Fibroblast of skin of left biceps (primary cell): ENCODE measurements around the gene TCOF1.

Experiments used
- DNase-seq, 2 experiments: peaks; one replicate each; pipeline ENCODE4 v3.0.0-alpha.2; 2013; ENCODE audit warnings: low read depth in 2 of 2

TCOF1 gene, protein sequence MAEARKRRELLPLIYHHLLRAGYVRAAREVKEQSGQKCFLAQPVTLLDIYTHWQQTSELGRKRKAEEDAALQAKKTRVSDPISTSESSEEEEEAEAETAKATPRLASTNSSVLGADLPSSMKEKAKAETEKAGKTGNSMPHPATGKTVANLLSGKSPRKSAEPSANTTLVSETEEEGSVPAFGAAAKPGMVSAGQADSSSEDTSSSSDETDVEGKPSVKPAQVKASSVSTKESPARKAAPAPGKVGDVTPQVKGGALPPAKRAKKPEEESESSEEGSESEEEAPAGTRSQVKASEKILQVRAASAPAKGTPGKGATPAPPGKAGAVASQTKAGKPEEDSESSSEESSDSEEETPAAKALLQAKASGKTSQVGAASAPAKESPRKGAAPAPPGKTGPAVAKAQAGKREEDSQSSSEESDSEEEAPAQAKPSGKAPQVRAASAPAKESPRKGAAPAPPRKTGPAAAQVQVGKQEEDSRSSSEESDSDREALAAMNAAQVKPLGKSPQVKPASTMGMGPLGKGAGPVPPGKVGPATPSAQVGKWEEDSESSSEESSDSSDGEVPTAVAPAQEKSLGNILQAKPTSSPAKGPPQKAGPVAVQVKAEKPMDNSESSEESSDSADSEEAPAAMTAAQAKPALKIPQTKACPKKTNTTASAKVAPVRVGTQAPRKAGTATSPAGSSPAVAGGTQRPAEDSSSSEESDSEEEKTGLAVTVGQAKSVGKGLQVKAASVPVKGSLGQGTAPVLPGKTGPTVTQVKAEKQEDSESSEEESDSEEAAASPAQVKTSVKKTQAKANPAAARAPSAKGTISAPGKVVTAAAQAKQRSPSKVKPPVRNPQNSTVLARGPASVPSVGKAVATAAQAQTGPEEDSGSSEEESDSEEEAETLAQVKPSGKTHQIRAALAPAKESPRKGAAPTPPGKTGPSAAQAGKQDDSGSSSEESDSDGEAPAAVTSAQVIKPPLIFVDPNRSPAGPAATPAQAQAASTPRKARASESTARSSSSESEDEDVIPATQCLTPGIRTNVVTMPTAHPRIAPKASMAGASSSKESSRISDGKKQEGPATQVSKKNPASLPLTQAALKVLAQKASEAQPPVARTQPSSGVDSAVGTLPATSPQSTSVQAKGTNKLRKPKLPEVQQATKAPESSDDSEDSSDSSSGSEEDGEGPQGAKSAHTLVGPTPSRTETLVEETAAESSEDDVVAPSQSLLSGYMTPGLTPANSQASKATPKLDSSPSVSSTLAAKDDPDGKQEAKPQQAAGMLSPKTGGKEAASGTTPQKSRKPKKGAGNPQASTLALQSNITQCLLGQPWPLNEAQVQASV (N-terminal part only)

DNA sequence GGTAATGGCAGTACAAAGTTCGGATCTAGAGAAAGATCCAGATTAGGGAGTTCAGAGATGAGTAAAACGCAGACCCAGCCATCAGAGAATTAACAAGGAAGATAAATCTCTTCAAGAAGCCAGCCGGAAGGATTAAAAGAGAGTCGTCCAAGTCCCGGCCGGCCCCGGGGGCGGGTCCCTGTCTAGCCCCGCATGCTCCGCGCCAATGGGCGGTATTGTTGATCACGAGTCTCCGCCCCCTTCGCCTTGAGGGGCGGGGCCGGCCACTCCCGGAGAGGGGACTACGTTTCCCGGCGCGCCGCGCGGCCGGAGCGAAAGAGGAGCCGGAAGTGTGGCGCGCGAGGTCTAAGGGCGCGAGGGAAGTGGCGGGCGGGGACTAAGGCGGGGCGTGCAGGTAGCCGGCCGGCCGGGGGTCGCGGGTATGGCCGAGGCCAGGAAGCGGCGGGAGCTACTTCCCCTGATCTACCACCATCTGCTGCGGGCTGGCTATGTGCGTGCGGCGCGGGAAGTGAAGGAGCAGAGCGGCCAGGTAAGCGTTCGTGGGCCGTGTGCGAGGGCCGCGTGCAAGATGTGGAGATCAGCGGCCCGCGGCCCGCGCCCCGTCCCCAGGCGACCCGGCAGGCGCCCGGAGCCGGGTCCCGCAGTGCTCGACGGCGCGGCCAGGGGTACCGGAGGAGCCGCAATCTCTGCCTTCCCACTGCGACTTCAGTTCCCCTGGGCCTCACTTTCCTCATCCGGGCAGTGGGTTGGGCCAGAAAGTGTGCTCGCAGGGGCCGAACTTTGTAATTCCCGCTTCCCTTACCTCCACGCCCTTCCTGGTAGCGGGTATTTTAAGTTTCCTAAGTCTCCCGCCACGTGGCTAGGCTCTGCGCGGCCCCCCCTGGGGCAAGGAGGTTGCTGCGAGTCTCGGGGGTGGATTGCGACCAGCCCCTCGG lies at the start of gene TCOF1:
TCOF1 (plus strand) TSS at position 372 of the 935 bp plus-strand sequence; CDS start at position 422, 50 bp downstream.
- peak; percentile 80 to 86 for DNase-seq

DNA sequence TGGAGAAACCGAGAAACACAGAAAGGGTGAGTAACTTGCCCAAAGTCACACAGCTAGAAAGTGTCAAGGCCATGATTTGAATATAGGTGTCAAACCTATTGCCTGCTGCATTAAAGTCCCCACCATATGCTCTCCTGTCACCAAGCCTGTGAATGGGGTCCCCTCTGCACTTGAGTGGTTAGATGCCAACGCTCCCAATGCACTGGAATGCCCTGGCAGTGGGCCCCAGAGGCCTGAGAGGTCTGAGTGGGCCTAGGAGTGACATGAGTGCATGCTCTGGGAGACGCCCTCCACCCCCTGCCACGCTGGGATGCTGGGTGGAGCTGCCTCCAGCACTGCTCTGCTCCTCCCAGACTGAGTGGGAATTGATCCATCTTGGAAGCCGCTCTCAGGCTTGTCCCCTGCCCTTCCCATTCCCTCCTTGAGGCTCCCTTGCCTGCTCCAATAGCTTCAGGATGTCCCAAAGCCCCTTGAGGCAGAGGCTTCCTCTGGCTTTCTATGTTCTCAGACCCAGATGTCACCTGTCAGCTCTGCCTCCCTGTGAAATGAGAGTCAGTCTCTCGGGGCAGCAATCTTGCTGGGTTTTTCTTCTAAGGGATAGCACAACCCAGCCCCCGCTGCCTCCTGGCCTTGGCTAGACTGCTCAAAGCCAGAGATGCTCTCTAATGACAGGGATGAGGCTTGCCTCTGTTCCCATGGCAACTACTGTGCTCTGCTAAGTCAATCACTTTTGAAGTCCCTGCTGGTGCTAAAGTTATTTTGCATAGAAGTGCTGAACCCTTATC lies 48.2 kb upstream of the TCOF1 start:
- no peak for DNase-seq

DNA sequence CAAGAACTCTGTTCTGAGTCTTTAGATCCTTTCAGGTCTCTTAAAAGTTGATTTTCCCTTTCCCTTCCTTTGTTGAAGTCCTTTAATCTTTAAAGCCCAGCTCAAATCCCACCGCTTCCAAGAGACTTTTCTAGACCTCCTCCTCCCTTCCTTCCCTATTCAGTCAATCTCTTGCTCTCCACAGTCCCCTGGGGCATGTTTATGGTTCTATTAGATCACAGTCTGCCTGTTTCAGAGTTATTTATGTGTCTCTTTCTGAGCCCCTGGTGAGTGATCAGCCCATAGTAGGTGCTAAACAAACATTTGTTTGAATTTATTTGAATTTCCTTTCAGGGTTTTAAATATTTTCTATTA lies 47.6 kb upstream of the TCOF1 start:
- DNase-seq = no peak

DNA sequence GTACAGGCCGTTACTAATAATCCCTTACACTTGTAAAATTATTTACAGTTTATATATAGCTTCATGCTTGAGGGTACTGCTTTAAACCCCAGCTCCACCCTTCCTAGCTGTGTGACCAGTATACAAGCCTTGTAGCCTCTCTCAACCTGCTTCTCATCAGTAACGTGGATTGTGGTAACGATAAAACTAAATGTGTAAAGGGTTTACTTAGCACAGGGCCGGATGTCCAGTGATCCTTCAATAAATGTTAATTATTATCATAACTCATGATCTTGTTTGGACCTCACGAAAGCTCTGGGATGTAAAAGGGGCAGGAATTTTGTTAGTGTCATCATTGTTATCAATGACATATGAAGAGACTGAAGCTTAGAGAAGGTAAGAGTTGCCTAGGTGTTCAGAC lies 47.3 kb upstream of the TCOF1 start:
- DNase-seq = no peak

DNA sequence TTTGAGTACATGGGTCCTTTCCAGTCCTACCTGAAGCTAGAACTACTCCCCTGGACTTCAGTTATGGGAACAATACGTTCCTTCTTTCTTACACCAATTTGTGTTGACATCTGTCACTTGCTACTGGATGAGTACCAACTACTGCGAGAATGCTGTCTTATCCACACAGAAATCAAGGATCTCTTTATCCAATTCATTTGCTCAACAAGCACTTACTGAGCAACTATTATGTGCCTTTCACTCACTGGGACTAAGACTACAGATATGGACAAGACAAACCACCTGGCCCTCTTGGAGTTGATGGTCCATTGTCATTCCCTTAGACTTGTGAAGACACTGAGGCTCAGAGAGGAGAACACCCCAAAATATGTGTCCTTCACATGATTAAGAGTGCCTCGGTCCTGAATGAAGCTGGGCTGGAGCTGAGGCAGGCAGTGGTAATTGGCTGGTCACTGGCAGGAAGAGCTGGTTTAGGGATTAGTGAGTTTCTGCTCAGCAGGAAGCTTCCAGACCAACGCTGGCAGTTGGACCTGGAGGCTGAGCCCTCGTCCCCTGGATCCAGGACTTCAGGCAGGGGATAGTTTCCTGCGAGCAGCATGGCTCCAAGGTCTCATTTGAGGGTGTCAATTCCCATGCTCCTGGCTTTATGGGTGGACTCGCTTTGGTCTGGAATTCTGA lies 46.3 kb upstream of the TCOF1 start:
- no peak for DNase-seq

DNA sequence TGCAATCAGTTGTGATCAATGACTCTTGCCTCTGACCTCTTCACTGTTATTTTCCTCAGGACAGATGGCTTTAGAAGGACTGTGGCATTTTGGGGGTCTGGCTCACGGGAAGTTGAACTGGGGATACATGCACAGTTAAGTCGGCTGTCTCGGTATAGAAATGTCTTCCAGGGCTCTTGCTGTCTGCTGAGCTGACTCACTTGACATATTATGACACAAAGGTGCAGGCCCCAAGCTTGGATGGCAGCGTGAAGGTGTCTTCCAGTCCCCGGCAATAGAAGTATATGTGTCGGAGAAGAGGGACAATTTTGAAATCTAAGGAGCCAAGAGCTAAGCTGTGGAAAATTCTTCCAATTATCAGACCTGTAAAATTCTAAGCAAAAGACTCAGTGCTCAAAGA lies 45.0 kb upstream of the TCOF1 start:
- no peak for DNase-seq

DNA sequence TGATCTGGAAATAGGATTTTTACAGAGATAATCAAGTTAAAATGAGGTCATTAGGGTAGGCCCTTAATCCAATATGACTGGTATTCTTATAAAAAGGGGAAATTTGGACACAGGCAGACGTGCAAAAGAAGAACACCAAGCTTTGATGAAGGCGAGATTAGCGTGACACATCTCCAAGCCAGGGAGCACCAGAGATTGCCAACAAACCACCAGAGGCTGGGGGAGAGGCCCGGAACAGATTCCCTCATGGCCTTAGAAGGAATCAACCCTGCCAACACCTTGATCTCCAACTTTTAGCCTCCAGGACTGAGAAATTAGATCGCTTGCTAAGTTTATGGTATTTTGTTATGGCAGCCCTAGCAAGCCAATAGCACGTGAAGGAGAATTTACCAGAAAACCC lies 44.0 kb upstream of the TCOF1 start:
- DNase-seq = no peak

DNA sequence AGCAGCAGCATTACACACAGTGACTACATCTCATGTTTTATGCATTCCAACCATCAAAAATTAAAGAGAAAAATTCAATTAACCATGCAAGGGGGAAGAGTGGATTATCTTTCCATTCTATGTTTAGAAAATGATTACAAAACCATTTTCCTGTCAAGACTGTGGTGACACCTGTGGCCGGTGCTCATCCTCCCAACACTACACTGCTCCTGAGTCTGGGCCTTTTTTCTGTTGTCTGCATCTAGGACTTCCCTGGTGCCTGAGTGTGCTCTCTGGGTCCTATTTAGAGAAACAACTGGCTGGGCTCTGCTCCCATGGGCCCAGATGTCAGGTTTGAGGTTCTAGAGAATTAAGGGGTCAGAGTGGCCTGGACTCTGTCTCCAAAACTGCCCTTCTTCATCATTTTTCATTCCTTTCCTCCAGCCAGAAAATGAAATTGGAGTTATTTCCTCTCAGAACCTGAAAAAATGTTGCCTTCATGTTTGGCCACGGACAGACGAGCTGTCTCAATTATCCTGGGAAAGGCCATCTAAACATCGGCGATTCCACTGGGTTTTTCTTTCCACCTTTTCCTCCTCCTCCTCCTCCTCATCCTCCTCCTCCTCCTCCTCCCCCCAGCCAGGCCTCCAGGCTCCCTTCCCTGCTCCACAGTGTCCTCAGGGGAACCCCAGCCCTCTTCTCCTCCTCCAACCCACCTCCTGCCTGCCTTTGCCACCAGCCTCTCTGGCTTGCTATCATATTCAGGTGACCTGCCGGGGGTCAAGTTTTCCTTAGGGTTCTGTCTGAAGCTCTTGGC lies 43.4 kb upstream of the TCOF1 start:
- DNase-seq = no peak

DNA sequence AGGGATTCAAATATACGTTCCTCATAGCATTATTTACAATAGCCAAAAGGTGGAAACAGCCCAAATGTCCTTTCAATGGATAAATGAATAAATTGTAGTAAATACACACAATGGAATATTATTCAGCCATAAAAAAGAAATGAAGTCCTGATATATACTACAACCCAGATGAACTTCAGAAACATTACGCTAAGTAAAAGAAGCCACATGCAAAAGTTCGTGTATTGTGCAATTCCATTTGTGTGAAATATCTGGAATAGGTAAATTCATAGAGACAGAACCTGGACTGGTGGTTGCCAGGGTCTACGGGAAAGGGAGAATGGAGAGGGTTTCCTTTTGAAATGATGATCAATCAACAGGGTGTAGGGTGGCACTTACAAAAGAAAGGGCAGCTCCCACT lies 42.3 kb upstream of the TCOF1 start:
- no peak for DNase-seq

DNA sequence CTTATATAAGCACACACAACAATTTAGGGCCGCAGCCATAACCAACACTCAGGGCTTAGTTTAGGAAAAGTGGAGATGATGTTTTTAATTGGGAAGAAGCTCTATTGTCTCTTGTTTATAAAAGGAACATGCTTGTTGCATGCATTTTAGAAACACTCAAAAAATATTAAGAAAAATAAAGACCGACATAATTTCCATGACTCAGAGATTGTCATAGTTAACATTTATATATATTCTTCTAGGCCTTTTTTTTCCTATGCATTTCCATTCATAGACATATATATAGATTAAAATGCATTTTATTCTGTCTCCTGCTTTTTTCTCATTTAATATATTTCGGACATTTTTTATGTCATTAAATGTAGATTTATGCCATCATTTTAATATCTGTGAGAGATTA lies 41.2 kb upstream of the TCOF1 start:
- no peak for DNase-seq

DNA sequence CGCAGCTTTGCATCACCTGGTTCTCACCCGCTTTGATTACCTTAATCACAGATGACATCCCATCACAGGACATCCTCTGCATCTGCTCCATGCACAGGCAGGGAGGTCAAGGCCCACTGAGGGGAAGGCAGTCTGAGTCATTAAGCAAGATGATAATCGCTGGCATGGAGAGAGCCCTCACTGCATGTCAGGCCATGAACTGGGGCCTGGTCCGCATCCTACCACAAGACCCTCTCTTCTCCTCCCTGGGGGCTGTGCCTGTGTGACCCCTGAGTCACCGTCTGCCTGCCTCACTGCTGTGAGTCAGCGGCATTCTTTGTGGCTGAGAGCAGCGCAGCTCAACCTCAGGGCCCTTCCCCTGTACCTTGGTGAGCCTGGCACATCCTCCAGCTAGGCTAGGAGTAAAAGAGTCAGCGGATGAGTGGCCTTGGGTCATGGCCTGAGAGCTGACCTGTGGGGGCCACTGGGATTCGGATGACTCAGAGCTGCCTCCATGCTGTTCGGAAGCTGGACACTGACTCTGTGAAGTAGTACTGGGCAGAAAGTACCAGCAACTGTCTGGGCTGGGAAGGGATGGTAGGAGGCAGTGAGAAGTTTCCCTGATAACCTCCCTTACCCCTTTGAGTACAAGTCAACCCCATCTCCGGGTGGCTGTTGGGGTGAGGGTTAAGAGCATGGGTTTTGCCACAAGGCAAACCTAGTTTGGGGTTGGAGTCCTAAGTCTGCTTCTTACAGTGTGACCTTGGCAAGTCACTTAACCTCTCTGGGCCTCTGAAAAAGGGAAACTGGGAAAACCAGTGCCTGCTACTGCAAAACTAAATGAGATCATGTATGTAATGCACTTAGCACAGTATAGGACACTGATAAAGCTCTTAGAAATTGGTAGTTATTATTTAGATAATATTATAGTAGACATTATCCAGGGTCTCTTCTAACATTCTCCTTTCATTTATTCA lies 40.2 kb upstream of the TCOF1 start:
- DNase-seq = peak; percentile 54 to 62

DNA sequence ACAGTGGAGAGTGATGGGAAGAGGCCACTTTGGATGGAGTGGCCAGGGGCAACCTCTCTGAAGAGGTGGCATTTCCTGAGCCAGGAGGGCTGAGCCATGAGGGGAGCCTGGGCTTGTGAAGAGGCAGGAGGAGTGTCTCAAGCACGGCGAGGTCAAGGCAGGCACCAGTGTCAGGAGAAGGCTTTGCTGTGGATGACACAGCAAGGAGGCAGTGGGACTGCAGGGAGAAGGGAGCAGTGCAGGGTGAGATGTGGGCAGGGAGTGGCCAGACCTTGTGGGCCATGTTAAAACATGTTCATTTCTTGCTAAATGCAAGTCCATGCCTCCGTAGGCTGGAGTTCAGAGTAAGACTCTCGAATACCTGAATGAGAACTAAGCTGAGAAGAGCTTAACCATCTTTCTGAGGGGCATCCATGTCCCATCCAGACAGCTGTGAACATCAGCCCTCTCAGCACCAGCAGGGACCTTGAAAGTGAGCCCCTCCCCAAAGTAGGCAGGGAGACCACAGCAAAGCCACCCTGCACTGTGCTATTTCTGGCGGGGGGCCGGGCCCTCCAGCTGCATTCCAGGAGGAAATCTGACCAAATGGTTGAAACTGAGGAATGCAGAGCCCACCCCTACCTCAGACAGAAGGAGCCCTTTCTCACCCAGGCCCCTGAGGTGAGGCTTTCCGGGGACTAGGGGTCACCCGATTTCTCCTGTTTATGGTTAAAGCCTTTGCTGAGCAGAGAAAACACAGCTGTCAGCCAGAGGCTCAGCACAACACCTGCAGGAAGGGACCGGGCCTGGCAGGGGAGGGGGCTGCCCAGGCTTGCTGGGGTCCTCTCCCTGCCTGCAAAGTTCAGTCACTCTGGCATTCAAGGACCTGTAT lies 38.6 kb upstream of the TCOF1 start:
- DNase-seq = no peak

DNA sequence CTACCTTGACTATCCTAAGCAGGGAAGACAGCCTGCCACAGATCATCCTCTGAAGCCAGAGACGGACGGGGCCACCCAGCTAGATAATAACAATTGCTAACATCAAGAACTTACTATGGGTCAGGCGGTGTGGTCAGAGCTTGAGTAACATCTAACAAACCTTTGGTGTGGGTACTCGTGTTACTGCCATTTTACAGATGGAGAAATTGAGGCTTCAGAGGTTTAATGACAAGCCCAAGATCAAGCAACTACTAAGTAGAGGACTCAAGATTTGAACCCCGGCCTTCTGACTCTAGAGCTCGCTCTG lies 38.1 kb upstream of the TCOF1 start:
- DNase-seq = no peak

DNA sequence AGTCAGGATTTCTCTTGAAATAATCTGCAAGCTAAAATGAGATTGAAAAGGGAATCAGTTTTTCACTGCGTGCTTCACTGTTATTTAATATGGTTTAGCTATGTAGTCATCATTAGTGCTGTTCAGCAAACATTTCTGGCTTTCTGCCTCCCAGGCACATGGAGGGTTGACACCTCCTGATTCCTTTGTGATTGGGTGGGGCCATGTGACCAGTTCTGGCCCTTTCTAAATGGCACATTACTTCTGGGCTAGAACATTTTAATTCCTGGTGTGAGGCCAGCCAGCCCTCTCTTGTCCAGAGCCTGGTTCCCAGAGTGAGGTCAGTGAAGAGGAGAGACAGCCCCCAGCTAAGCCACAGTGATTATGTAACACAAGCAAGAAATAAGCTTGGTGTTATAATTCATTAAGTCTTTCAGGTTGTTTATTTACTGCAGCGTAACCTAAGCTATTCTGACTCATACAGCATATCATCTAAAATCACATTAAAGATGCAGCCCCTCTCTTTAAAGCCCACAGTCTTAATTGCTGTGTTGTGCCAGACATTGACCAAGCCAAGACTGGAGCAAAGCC lies 37.4 kb upstream of the TCOF1 start:
- no peak for DNase-seq

DNA sequence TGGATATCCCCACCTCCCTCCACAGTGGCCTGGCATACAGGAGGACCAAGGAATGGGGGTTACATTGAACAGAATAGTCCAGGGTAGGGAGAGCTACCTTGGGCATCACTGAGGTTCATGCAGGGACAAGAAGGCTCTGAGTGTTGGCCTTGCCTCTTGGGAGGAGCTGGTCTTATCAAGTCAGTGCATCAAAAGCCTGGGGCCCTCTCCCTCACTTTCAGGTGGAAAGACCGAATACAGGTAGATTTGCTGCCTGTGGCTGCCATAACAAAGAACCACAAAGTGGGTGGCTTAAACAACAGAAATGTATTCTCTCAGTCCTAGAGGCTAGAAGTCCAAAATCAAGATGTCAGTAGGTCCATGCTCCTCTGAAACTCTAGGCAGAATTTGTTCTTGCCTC lies 36.3 kb upstream of the TCOF1 start:
- no peak for DNase-seq

DNA sequence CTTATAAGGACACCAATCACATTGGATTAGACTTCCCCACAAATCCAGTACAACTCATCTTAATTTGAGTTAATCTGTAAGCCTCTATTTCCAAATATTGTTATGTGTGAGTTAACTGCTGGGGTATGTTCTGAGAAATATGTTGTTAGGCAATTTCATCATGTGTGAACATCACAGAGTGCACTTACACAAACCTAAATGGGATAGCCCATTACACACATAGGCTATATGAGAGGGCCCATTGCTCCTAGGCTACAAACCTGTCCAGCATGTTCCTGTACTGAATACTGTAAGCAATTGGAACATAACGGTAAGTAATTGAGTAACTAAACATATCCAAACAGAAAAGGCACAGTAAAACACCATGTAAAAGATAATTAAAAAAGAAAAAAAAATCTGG lies 35.7 kb upstream of the TCOF1 start:
- no peak for DNase-seq

DNA sequence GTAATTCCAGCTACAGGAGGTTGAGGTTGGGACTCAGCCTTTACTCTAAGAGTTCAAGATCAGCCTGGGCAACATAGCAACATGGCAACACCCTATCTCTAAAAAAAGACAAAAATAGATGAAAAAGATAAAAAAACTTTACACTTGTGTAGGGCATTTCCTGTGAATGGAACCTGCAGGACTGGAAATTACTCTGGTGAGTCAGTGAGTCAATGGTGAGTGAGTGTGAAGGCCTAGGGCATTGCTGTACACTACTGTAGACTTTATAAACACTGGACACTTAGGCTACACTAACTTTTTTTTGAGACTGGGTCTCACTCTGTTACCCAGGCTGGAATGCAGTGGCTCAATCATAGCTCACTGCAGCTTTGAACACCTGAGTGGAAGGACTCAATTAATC lies 35.3 kb upstream of the TCOF1 start:
- no peak for DNase-seq
